Cardiac septum (tissue), 1 donor: ENCODE results near the gene CNOT3. TPM values are rescaled to one million over a fixed set of nuclear protein-coding genes. Genes with fewer than 3 reads are reported as not detected.
"Not testable (repeated sequence)": the region's sequence is repeated elsewhere in the genome, so short reads cannot be mapped to it uniquely, and the experiment has no call there.

Experiments
- DNase-seq: peaks from one replicate; pipeline ENCODE4 v3.0.0-alpha.2; 2020; ENCODE audit warnings: low spot score
- intact Hi-C: fragments of 100-400 bp; cut with DNase I; formaldehyde crosslinking; loops from one replicate; pipeline ENCODE4 v1.14.0; 2022
- long read RNA-seq: library from polyadenylated mRNA; unstranded; transcript quantifications from one replicate; pipeline ENCODE4 v2.0.0, GENCODE V29; 2021
- total RNA-seq: library from RNA; stranded (reverse); fragmentation: NEBNext Ultra II Directional; extraction: Animal tissue kit (Norgen Biotek cat#: 25700); gene quantifications from one replicate; pipeline ENCODE4 v1.2.1, GENCODE V29; 2021
- donor health status: DM: no; HTN: no; CAD: no.

CNOT3 gene
- 22.3 TPM for total RNA-seq
- long read RNA-seq, partial matches to known transcripts, result 0 of 6 reads
- long read RNA-seq, other reads (novel, unspliced or antisense), result 4 of 6 reads

DNA sequence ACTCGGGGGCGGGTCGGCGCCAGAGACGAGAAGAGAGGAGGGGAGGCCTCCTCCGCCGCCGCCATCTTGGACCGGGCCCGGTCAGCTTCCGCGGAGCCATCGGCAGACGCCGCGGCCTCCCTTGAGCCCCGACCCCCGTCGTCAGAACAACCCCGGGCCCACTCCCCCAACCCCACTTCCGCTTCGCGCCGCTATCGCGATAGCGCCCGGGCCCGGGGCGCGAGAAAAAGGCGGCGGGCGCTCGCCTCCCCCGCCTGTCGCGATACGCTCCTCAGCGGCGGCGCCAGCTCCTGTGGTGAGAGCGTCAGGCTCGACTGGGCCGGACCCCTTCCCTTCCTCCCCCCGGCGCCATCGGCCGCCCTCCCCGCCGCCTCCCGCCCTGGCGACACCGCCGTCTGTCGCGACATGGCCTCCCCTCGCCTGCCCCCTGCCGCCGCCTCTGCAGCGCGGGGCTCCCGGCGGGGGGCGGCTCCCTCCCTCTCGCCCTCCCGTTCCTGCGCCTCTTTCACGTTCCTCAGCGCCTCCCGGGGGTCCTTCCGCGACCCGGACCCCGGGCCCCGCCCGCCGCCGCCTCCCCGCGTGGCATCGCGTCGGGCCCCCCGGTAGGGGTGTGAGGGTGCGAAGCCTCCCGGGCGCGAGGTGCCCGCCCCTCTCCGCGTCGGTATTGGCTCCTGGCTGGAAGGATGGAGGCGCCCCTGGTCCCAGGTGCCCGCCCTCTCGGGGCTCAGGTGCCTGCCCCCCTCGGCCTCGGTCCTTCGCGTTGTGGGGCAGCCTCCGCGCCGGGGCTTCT is at the start of gene CNOT3:
Gene CNOT3, plus strand, starts transcription at position 64 of the 790 bp plus-strand sequence. CDS start 5,217 bp downstream, outside the sequence.
- intact Hi-C loops, result loop anchor here (1.0 kb wide), 1 partner anchor 23 kb away; the partner anchor contains the start of genes PRPF31 and TFPT
- DNase-seq, result no peak

DNA sequence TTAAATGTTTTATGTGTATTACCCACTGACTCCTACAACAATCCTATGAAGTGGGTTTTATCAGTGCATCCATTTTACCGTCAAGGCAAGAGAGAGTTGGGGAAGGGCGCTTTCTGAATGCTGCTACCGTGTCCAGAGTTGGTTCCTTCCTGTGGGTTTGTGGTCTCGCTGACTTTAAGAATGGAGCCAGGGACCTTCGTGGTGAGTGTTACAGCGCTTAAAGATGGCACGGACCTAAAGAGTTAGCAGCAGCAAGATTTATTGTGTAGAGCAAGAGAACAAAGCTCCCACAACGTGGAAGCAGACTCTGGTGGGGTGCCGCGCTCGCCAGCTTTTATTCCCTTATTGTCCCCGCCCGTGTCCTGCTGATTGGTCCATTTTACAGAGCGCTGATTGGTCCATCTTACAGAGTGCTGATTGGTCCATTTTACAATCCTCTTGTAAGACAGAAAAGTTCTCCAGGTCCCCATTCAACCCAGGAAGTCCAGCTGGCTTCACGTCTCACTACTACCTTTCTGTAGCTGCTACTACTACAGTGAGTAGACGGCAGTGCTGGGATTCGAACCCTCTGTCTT is 43.0 kb upstream of the CNOT3 start:
- intact Hi-C loops, result no loop called here
- no peak for DNase-seq

- no peak for DNase-seq
- intact Hi-C loops, result no loop called here
Observed at GRCh38 chr19:54095136-54095858, 42.3 kb upstream of the CNOT3 start.

DNA sequence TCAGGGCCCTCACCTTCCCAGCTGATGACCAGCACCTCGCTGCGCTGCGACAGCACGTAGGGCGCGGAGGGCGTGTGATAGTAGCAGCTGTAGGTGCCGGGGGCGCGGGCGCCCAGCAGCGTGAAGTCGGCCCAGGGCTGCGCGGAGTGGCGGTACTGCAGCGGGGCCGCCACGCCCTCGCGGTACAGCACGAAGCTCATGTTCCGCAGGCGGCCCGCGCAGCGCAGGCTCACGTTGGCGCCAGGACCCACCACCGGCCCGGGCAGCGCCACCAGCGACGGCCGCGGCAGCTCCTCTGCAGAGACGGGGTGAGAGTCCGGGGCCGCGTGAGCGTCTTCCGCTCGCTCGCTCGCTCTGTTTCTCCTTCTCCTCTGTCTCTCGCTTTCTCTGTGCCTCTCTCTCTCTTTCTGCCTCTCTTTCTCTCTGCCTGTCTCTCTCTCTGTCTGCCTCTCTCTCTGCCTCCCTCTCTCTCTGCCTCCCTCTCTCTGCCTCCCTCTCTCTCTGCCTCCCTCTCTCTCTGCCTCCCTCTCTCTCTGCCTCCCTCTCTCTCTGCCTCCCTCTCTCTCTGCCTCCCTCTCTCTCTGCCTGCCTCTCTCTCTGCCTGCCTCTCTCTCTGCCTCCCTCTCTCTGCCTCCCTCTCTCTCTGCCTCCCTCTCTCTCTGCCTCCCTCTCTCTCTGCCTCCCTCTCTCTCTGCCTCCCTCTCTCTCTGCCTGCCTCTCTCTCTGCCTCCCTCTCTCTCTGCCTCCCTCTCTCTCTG is 41.5 kb upstream of the CNOT3 start:
- intact Hi-C loops, DNase-seq: not testable (repeated sequence)

DNA sequence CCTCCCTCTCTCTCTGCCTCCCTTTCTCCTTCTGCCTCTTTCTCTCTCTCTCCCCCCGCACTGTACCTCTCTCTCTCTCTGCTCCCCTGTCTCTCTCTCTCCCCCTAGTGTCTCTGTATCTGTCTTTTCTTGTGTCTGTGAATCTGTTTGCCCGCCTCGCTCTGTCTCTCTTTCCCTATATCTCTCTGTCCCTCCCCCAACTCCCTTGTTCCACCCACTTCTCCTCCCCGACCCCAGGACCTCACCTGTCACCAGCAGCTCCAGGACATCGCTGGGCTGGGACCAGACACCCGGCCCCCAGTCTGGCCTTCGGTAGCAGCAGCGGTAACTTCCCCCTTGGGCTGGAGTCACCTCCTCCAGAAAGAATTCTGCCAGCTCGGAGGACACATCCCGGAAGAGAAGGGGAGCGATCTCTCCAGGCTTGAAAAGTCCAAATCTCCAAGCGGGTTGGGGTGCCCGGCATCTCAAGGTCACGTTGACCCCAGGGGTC is 40.9 kb upstream of the CNOT3 start:
- intact Hi-C loops, result no loop called here
- DNase-seq, result peak; percentile 78

GRCh38 chr19:54099190-54099902 is 38.2 kb upstream of the CNOT3 start:
- no peak for DNase-seq
- intact Hi-C loops, result no loop called here

GRCh38 chr19:54099903-54100255 is 37.7 kb upstream of the CNOT3 start:
- intact Hi-C loops, DNase-seq: not testable (repeated sequence)

- intact Hi-C loops, result no loop called here
- peak; percentile 80 for DNase-seq
Observed at GRCh38 chr19:54100561-54100960, 37.0 kb upstream of the CNOT3 start, which contains the start of gene OSCAR. TSS of gene OSCAR (minus strand) at chr19:54100803. CDS start at chr19:54100792, 11 bp downstream.

DNA sequence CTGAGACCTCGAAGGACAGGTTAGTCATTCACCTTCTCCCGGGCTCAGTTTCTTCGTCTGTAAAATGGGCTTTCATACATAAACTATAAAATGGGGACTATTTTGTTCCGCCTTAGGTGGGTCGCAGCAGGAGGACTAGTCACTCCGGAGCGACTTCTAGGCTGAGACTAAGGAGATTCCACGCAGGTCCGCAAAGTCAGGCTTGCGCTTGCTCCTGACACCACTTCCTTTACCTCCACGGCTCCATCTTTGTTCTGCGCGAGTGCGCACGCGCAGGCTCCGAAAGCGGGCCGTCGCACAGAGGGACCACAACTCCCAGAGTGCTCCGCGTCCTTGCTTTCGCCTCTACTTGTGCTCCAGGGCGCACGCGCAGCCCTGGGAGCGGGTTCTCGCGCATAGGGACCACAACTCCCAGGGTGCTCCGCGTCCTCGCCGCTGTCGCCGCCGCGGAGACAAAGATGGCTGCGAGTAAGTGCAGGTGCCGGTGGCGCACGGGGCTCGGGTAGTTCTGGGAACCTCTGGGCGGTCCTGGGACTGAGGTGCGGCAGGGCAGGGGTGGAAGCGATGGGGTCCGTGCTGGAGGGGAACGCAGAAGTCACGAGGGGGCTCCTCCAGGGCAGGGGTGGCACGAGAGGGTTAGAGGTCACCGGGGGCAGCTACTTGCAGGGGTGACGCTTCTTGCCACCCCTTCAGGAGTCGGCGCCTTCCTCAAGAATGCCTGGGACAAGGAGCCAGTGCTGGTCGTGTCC is 35.0 kb upstream of the CNOT3 start, which contains the start of gene NDUFA3:
Gene NDUFA3, plus strand, starts transcription at position 435 of the 749 bp plus-strand sequence. Its CDS starts 24 bp downstream, at position 459.
- intact Hi-C loops, result loop anchor here (1.0 kb wide), 1 partner anchor 13 kb away; the partner anchor contains the start of genes PRPF31 and TFPT
- peak; percentile 99 for DNase-seq

GRCh38 chr19:54104998-54105715 is 32.4 kb upstream of the CNOT3 start:
- peak; percentile 36 for DNase-seq
- intact Hi-C loops, result no loop called here

DNA sequence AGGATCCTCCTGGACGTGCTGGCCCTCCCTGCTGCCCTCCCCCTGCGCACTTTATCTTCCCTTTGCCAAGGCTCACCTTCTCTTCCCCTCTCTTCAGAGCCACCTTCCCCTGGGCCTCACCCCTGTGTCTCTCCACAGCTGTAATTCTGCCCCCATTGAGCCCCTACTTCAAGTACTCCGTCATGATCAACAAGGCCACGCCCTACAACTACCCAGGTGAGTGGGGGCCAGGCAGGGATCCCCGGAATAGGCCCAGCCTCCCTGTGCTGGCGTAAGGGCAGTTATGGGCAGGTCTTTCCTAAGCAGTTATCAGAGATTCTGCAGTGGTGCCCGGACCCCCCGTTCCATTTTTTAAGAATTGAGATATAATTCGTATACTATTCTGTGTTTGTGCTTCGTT is 31.8 kb upstream of the CNOT3 start:
- intact Hi-C loops, result no loop called here
- DNase-seq, result no peak

GRCh38 chr19:54106716-54107115 is 30.8 kb upstream of the CNOT3 start:
- intact Hi-C loops, result no loop called here
- peak; percentile 53 for DNase-seq

DNA sequence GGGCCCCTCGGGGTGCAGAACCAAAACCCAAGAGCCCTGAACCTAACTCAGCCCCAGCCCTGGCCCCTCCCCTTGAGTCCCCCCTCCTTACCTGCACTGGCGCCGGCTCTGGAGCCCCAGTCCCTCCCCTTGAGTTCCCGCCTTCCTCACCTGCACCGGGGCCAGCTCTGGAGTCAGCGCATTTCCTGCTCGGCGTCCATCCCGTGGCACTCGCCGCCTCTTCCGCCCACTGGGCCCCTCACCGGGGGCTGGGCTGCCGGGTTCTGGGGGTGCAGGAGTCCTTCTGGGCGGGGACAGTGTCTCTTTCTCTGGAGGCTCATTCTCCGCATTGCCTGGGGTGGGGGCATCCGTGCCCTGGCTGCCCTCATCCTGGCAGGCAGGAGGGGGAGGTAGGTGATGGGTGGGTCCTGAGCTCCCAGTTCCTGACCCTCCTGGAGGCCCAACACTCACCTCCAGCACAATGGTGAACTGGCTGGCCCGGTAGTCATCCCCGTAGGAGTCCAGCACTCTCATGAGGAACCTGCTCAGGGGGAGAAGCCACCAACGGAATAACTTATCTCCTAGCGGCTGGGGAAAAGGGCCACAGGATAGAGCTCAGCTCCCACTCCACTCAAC is 29.6 kb upstream of the CNOT3 start:
- intact Hi-C loops, result no loop called here

DNA sequence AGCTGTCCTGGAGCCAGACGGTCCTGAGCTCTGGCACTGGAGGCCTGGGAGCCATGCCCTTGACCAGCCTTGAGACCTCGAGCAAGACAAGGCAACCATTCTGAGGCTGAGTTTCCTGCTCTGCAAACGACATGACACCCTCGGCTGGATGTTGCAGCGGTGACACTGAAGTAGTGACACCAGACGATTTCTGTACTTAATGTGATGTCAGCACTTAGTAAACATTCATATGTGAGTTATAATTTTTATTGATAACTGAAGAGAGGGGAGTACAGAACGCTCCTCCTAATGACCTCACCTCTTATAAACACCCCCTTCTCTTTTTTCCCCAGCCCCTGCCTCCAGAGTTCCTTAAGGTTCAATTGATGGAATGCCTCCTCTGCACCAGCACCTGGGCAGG is 29.1 kb upstream of the CNOT3 start:
- no peak for DNase-seq
- intact Hi-C loops, result no loop called here

More for the DNA sequence above, 29.6 kb upstream of the CNOT3 start:
- DNase-seq, result no peak

GRCh38 chr19:54109651-54110050 is 27.9 kb upstream of the CNOT3 start:
- intact Hi-C loops, result no loop called here
- DNase-seq, result no peak

DNA sequence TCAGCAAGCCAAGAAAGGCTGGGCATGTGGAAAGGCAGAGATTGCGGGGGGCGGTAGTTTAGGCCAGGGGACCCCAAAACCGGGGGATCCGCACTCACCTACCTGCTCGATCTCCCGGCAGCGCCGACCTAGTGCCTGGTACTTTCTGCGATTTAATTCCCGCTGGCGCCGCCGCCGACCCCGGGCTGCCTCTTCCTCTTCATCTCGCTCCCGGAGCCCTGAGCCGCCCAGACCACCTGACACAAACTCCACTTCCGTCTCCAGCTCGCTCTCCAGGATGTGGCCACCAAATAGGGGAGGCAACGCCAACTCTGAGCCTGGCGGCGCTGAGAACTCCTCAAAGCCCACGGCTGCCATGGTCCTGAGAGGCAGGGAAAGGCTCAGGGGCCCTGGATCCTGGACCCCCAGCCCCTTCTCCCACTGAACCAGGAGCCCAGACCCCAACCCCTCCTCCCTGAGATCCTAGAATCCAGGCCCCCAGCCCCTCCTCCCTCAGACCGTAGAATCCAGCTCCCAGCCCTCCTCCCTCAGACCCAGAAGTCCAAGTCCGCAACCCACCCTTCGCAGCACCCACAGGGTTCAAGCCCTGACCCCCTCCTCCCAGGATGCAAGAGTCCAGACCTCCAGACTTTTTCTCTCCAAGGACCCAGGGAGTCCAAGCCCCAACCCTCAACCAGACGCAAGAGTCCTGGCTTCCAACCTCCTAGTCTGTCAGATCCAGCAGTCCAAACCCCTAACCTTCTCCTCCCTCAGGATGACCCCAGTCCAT is 23.0 kb upstream of the CNOT3 start:
- intact Hi-C loops, result loop anchor here (1.0 kb wide), 2 partner anchors 12 to 23 kb away; partner anchors contain the start of genes CNOT3 and NDUFA3
- DNase-seq, result peak; percentile 80
